Endothelial cell of umbilical vein (primary cell): ENCODE results near the gene CLEC2B.

ENCODE experiments used
- EZH2 ChIP-seq: IDR thresholded peaks from 2 replicates; pipeline ENCODE4 v1.6.1; 2012; ENCODE audit warnings: borderline replicate concordance, low read depth, mild to moderate bottlenecking, moderate library complexity, low read length, inconsistent platforms; ENCODE audit not compliant: severe bottlenecking
- MYC ChIP-seq: IDR thresholded peaks from one replicate; pipeline ENCODE4 v1.6.1; 2011; ENCODE audit warnings: mild to moderate bottlenecking, low read depth, low read length
- POLR2A ChIP-seq: IDR thresholded peaks from 2 replicates; pipeline ENCODE4 v1.6.1; 2012; ENCODE audit warnings: low read depth, mild to moderate bottlenecking, control low read depth, low read length
- POLR2AphosphoS5 ChIP-seq: IDR thresholded peaks from 2 replicates; pipeline ENCODE4 v1.6.1; 2012; ENCODE audit warnings: low read depth, mild to moderate bottlenecking, control low read depth, low read length, moderate library complexity; ENCODE audit not compliant: insufficient read depth
- TF ChIP-seq, protein P1 (sequence below): IDR thresholded peaks from 2 replicates; pipeline ENCODE4 v1.6.1; 2011; ENCODE audit not compliant: insufficient read depth, insufficient read length
- TF ChIP-seq, protein P2 (sequence below), 2 donors: IDR thresholded peaks; 1 replicate in 1 of 2; 2 replicates in 1 of 2; pipeline ENCODE4 v1.5.1; 2011; ENCODE audit warnings: low read length in 2 of 2, mild to moderate bottlenecking in 2 of 2, moderate library complexity in 2 of 2, control low read depth in 1 of 2, inconsistent platforms in 1 of 2, low read depth in 1 of 2; ENCODE audit not compliant: insufficient read depth in 1 of 2; ENCODE audit errors: extremely low read depth in 1 of 2

DNA sequence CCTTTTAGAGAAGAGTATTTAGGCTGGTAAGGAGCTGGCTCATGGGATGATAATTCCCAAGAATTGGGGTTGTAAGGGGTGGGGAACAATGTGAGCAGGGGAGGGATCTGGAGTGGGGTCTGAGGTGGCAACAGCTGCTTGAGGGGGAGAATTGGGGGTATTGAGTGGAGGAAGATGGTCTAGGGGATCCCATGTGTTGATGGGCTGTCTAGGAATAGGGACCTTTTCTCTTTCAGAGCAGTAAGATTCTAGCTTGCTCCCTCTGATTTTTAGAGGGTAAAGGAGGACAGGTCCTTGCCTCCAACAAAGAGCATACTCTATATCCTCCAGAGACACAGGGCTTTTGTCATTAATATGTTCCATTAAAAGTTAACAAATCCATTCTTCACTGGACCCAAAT is 40.6 kb upstream of the CLEC2B start:
- TF ChIP-seq, protein P1, sequence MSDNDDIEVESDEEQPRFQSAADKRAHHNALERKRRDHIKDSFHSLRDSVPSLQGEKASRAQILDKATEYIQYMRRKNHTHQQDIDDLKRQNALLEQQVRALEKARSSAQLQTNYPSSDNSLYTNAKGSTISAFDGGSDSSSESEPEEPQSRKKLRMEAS = no peak
- no peak for TF ChIP-seq MYC
- TF ChIP-seq, protein P2, sequence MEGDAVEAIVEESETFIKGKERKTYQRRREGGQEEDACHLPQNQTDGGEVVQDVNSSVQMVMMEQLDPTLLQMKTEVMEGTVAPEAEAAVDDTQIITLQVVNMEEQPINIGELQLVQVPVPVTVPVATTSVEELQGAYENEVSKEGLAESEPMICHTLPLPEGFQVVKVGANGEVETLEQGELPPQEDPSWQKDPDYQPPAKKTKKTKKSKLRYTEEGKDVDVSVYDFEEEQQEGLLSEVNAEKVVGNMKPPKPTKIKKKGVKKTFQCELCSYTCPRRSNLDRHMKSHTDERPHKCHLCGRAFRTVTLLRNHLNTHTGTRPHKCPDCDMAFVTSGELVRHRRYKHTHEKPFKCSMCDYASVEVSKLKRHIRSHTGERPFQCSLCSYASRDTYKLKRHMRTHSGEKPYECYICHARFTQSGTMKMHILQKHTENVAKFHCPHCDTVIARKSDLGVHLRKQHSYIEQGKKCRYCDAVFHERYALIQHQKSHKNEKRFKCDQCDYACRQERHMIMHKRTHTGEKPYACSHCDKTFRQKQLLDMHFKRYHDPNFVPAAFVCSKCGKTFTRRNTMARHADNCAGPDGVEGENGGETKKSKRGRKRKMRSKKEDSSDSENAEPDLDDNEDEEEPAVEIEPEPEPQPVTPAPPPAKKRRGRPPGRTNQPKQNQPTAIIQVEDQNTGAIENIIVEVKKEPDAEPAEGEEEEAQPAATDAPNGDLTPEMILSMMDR (IDR thresholded peaks at IDR 0.05; ENCODE audit: extremely low read depth in 1 of 2, insufficient read depth in 1 of 2, low read depth in 1 of 2, low read length in 2 of 2) = no peak
- TF ChIP-seq EZH2 = no peak
- TF ChIP-seq POLR2AphosphoS5 = no peak
- no peak for TF ChIP-seq POLR2A
